ENCODE measurements around the gene SMC1B. TPM values are rescaled to one million over a fixed set of nuclear protein-coding genes. Genes with fewer than 3 reads are reported as not detected.

SMC1B gene
- polyA plus RNA-seq, 1 donor from 2014 or later: not detected

DNA sequence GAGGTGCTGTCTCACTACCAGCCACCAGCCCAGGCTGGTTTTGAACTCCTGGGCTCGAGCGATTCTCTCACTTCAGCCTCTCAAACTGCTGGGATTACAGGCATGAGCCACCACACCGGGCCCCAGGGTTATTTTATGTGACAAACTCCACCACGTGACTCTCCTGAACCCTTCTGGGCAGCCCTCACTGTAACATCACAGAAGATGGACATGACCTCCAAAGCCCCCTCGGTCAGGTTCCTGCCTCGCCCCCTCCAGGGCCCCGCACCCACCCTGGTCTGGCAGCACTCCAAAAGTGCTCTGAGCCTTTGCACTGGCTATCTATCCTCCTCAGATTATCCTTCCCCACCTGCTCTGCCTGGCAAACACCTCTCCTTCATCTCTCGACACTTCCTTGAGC lies 43.4 kb upstream of the SMC1B start:
- TF ChIP-seq, protein P1, sequence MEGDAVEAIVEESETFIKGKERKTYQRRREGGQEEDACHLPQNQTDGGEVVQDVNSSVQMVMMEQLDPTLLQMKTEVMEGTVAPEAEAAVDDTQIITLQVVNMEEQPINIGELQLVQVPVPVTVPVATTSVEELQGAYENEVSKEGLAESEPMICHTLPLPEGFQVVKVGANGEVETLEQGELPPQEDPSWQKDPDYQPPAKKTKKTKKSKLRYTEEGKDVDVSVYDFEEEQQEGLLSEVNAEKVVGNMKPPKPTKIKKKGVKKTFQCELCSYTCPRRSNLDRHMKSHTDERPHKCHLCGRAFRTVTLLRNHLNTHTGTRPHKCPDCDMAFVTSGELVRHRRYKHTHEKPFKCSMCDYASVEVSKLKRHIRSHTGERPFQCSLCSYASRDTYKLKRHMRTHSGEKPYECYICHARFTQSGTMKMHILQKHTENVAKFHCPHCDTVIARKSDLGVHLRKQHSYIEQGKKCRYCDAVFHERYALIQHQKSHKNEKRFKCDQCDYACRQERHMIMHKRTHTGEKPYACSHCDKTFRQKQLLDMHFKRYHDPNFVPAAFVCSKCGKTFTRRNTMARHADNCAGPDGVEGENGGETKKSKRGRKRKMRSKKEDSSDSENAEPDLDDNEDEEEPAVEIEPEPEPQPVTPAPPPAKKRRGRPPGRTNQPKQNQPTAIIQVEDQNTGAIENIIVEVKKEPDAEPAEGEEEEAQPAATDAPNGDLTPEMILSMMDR (IDR thresholded peaks at IDR 0.05; ENCODE audit: poor library complexity, severe bottlenecking): no peak
- TF ChIP-seq TAF1 (IDR thresholded peaks at IDR 0.05; ENCODE audit: low read depth) (no peak), RAD21 (conservative IDR thresholded peaks at IDR 0.05) (no peak), EZH2 (IDR thresholded peaks at IDR 0.05; ENCODE audit: borderline replicate concordance, insufficient read depth, low read length, poor library complexity, severe bottlenecking) (no peak), EP300 (conservative IDR thresholded peaks at IDR 0.05; ENCODE audit: poor library complexity, severe bottlenecking) (no peak), REST (IDR thresholded peaks at IDR 0.05; ENCODE audit: borderline replicate concordance) (no peak), POLR2AphosphoS5 (IDR thresholded peaks at IDR 0.05) (no peak), MXI1 (conservative IDR thresholded peaks at IDR 0.05; ENCODE audit: poor library complexity, severe bottlenecking) (no peak), SMC3 (conservative IDR thresholded peaks at IDR 0.05; ENCODE audit: poor library complexity) (no peak)
- Histone ChIP-seq H4K20me1 (ENCODE audit: insufficient read depth) (no peaks in the 10 kb centered on the region), H3K9me2 (ENCODE audit: insufficient read depth, low read length) (no peaks in the 10 kb centered on the region), H3K27me3 (ENCODE audit: insufficient read depth, low read depth, low read length) (no peaks in the 10 kb centered on the region), H3K9ac (ENCODE audit: low read length) (no peak overlapping the region), H2AFZ (ENCODE audit: low read depth, low read length) (no peak overlapping the region), H3K27ac (ENCODE audit: low read length) (no peak overlapping the region), H3K4me2 (ENCODE audit: low read length) (no peak overlapping the region), H3K79me2 (replicated peaks; ENCODE audit: insufficient read depth, low read length) (no peaks in the 10 kb centered on the region), H3K4me3 (ENCODE audit: low read length) (no peak overlapping the region), H3F3A (ENCODE audit: insufficient read depth, low read length, poor library complexity, severe bottlenecking) (no peaks in the 10 kb centered on the region), H3K9me3 (ENCODE audit: low read length) (no peaks in the 10 kb centered on the region), H3K36me3 (ENCODE audit: insufficient read depth, low read length) (no peaks in the 10 kb centered on the region)

DNA sequence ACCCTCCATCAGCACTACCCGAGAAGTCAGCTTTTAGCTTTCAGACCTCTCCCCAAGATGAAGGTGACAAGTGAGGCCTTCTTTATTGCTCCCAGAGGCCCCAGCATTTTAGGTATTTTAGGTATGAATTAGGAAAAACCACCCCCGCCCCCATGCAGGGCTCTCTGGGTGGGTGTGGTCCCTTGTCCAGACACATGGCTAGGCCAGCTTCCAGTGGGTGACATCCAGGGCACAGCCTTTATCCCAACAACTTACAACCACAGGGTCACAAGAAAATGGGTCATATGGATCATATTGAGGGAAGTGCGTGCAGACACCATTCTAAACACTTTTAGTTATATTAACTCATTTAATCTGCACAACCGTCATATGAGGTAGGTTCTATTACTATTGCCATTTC lies 42.2 kb upstream of the SMC1B start:
- H3K4me2 ChIP-seq (ENCODE audit: low read length): no peak overlapping the region
- no peaks in the 10 kb centered on the region for H4K20me1 ChIP-seq (ENCODE audit: insufficient read depth)
- H3K9me2 ChIP-seq (ENCODE audit: insufficient read depth, low read length): no peaks in the 10 kb centered on the region
- H3K36me3 ChIP-seq (ENCODE audit: insufficient read depth, low read length): no peaks in the 10 kb centered on the region
- H3K4me3 ChIP-seq (ENCODE audit: low read length): no peak overlapping the region
- H3K27me3 ChIP-seq (ENCODE audit: insufficient read depth, low read depth, low read length): no peaks in the 10 kb centered on the region
- no peak overlapping the region for H2AFZ ChIP-seq (ENCODE audit: low read depth, low read length)
- H3K9ac ChIP-seq (ENCODE audit: low read length): no peak overlapping the region
- H3K79me2 ChIP-seq (replicated peaks; ENCODE audit: insufficient read depth, low read length): no peaks in the 10 kb centered on the region
- H3K27ac ChIP-seq (ENCODE audit: low read length): no peak overlapping the region
- TF ChIP-seq MXI1 (conservative IDR thresholded peaks at IDR 0.05; ENCODE audit: poor library complexity, severe bottlenecking) (no peak), RAD21 (conservative IDR thresholded peaks at IDR 0.05) (no peak), POLR2AphosphoS5 (IDR thresholded peaks at IDR 0.05) (no peak), EP300 (conservative IDR thresholded peaks at IDR 0.05; ENCODE audit: poor library complexity, severe bottlenecking) (no peak), EZH2 (IDR thresholded peaks at IDR 0.05; ENCODE audit: borderline replicate concordance, insufficient read depth, low read length, poor library complexity, severe bottlenecking) (no peak), SMC3 (conservative IDR thresholded peaks at IDR 0.05; ENCODE audit: poor library complexity) (no peak), REST (IDR thresholded peaks at IDR 0.05; ENCODE audit: borderline replicate concordance) (no peak), TAF1 (IDR thresholded peaks at IDR 0.05; ENCODE audit: low read depth) (no peak)
- TF ChIP-seq, protein P1 (IDR thresholded peaks at IDR 0.05; ENCODE audit: poor library complexity, severe bottlenecking): no peak
- H3K9me3 ChIP-seq (ENCODE audit: low read length): no peaks in the 10 kb centered on the region
- no peaks in the 10 kb centered on the region for H3F3A ChIP-seq (ENCODE audit: insufficient read depth, low read length, poor library complexity, severe bottlenecking)
